Peyer's patch (tissue), 4 donors: ENCODE data around the gene CST2.
"Not testable (repeated sequence)": the region's sequence is repeated elsewhere in the genome, so short reads cannot be mapped to it uniquely, and the experiment has no call there.

Experiments
- POLR2A ChIP-seq, 2 donors: fragments of 450-650 bp; IDR thresholded peaks; one replicate each; pipeline ENCODE4 v1.5.1; 2017; ENCODE audit warnings: antibody characterized with exemption in 2 of 2, mild to moderate bottlenecking in 2 of 2, moderate library complexity in 2 of 2
- TF ChIP-seq, protein P1 (sequence below), 6 experiments: fragments of 450-650 bp in 4 of 6; fragments of 200-600 bp in 2 of 6; sonication (generic) in 1 of 6; IDR thresholded peaks; one replicate each; pipeline ENCODE4 v1.5.1; 2017 to 2019; ENCODE audit warnings: antibody characterized with exemption in 6 of 6, mild to moderate bottlenecking in 3 of 6, moderate library complexity in 1 of 6

DNA sequence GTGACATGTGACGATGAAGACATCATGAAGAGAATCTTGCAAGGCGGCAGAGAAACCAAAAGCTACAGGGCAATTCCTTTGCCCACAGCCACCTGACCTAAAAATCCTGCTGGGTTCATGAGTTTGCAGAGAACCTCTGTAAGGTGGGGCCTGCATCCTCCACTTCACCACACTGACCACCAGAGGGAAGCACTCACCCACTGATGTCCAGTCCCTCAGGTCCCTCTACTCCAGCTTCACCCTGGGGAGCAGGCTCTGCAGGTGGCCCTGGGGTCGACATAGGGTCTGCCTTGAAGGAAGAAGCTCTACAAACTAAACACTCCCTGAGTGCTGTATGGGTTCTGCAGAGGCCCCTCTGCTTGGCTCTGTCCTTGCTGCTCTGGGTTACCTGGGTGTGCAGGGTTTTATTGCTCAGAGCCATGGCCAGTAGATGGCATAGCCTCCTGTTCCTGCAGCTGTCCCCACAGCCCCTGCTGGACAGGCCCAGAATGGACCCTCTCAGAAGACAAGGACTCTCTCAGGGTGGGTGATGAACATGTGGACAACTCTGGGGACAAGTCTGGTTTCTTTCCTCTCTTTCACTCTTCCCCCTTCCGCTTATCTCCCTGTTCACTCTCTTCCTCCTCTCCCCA lies 27.2 kb downstream of the CST2 start:
- TF ChIP-seq, protein P1, sequence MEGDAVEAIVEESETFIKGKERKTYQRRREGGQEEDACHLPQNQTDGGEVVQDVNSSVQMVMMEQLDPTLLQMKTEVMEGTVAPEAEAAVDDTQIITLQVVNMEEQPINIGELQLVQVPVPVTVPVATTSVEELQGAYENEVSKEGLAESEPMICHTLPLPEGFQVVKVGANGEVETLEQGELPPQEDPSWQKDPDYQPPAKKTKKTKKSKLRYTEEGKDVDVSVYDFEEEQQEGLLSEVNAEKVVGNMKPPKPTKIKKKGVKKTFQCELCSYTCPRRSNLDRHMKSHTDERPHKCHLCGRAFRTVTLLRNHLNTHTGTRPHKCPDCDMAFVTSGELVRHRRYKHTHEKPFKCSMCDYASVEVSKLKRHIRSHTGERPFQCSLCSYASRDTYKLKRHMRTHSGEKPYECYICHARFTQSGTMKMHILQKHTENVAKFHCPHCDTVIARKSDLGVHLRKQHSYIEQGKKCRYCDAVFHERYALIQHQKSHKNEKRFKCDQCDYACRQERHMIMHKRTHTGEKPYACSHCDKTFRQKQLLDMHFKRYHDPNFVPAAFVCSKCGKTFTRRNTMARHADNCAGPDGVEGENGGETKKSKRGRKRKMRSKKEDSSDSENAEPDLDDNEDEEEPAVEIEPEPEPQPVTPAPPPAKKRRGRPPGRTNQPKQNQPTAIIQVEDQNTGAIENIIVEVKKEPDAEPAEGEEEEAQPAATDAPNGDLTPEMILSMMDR (IDR thresholded peaks at IDR 0.05): peak in 4 of 6 experiments; percentile 27 to 44 (median 34)
- TF ChIP-seq POLR2A (IDR thresholded peaks at IDR 0.05): not testable (repeated sequence)
